ENCODE measurements around the gene NDUFV3.

GRCh38 chr21:42878993-42879787 is 13.9 kb upstream of the NDUFV3 start, which contains the start of gene WDR4:
- TF ChIP-seq CTCF (conservative IDR thresholded peaks at IDR 0.05) (no peak), ZFX (IDR thresholded peaks at IDR 0.05) (no peak)

Data from C4-2B (cell line).